Stimulated activated CD8-positive, alpha-beta memory T cell treated with anti-CD3 and anti-CD28 coated beads, Interleukin-7, amount 100 ng/mL, for 4 hours (primary cell): ENCODE data around the gene PLXNA4.
A peak's percentile ranks its signal among the peaks of the same experiment; 100 is the strongest.

Experiments used
- DNase-seq, 2 donors: peaks; one replicate each; pipeline ENCODE4 v3.0.0-alpha.2; 2020; ENCODE audit warnings: low read depth in 2 of 2

PLXNA4 gene

DNA sequence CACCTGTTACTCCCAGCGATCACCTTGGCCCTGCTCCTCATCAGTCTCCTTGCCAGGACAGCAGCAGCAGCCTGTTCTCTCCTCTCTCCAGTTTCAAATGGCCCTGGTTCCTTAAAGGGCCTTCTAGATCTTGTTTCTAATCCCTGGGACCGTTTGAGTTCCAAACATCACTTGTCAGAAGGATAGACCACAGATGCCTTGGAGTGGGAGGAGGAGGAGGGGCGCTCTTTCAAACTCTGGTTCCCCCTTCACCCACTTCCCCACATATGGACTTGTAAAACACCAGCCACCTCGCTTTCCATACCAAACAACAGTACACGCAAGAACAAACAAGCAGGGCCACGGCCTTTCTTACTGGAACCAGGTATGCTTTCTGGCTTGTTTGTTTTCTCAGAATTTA, 104.8 kb downstream of the PLXNA4 start:
- DNase-seq = no peak

DNA sequence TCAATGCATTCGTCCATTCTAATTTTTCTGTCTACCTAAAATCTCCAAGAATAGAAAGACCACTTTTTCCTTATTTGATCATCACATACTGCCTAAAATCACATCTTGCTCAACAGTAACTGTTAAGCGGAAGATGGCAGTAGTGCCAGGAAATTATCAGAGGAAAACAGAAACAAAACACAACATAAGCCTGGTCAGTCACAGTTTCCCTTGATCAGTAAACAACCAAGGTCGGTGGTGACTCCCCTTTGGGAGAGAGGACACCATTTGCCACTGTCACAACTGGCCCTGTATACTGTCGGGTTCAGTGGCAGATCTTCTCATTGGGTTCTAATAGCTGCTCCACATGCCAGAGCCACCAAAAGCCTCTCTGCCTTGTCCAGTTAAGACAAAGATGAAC, 106.6 kb downstream of the PLXNA4 start:
- no peak for DNase-seq

DNA sequence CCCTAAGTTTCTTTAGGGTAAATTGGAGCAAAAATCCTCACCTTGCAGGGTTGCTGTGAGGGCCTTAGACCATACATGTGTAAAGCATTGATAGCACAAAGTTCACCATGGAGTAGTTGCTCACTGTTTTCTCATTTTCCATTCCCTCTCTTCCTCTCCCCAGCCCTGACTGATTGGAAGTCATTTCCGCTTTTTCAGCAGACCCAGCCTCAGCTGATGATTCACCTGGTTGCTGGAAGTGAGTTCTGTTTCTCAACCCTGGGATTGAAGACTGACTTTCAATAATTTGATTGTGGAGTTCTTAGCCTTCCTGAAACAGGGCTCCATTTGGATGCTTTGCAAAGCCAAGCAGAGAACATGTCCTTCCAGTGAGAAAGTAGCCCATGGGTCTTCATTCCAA, 107.0 kb downstream of the PLXNA4 start:
- DNase-seq = no peak

DNA sequence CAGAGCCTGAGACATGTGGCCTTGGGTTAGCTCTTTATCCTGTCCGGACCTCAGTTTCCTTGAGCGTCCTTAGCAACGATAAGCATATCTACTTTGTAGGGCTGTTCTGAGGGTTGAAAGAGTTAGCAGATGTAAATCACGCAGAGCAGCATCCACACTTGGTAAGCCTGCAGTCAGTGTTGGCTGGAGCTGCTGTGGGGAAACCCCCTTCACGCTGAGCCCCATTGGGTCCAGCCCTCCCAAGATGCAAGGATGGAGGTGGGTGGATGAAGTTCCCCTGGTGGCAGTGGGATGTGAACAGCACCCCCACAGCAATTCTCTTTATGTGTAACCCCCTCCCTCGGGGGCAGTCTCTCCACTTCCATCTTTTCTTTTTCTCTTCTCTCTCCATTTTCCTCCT, 109.9 kb downstream of the PLXNA4 start:
- no peak for DNase-seq

DNA sequence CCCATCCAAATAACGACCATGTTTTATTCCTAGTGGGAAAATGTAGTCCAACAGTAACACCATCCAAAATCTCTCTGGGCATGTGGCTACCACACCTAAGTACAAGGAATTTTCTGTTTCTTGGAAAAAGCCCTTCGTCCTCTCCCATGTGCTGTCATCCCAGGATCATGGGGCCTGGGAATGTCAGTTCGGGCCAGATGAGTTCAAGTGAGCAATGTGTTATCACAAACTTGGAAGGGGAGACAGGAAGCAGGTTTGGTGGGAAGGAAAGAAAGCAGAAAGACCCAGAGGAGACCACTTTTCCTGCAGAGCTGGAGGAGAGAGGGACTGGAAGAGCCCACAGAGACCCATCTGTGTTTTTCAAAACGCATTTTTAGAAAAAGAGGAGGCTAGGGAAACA, 110.8 kb downstream of the PLXNA4 start:
- DNase-seq = no peak

DNA sequence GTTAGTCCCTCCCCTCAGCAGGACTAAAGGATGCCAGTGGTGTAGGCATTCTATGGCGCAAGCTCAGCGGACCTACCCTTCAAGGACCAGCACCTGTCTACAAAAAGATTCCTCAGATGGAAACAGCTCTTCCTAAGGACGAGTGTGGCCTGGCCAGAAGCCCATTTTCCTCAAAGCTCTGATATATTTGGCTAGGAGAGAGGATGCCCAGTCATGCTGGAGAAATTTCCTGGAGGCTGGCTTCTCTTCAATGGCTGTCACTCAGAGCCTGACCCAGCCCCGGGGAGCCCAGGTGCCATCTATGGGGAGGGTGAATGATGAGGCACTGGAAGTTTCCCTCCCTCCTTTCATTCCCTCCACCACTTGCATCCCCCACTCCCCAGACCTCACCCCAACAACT, 111.5 kb downstream of the PLXNA4 start:
- no peak for DNase-seq

DNA sequence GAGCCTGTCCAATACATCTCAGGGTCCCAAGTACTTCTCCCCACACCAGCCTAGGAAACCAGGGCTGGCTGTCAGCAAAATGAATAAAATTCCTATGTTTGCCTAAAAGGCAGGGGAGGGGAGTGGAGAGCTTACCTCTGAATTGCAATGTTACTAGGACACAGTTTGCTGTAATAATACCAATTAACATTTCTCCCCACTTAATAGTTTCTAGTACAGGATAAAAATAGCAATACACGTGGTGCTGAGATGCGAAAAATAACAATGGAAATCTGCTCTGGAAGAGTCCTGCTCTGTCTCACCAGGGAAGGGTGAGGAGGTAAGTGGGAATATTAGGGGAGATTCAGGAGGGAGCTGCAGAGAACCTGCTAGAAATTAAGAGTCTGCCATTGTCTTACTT, 112.3 kb downstream of the PLXNA4 start:
- no peak for DNase-seq

DNA sequence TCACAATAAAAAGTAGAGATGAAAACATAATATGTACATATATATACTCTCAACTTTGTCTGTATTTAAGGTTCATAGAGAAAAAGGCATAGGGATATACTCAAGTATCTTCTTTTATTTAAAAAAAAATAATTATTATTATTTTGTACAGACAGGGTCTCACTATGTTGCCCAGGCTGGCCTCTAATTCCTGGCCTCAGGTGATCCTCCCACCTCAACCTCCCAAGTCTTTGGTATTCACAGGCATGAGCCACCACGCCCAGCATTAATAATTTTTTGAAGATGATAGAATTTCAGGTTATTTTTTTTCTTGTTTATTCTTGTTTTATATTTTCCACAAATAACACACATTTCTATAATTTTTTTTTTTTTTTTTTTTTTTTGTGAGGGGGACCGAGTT, 113.8 kb downstream of the PLXNA4 start:
- no peak for DNase-seq

DNA sequence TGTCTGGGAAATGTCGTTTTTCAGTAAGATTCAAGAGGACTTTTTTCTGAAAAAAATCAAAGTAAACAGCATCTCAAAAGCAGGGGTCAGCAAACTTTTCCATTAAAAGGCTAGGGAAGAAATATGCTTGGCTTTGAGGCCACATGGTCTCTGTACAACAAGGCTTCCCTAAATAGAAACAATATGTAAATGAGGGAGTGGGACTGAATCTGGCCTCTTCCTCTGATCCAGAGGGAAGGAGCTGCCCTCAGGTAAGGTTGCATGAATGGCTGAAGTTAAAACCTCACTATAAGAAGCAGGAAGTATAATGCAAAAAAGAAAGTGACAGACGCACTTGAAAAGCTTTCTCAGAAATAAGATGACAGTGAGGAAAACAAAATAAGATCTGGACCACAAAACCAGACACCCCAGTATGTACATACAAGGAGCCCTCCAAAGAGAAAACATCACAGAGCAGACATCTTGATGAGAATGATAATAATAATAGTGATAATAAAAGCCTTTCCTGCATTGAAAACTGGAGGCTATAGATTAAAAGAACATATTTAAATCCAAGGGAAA, 115.2 kb downstream of the PLXNA4 start:
- no peak for DNase-seq

DNA sequence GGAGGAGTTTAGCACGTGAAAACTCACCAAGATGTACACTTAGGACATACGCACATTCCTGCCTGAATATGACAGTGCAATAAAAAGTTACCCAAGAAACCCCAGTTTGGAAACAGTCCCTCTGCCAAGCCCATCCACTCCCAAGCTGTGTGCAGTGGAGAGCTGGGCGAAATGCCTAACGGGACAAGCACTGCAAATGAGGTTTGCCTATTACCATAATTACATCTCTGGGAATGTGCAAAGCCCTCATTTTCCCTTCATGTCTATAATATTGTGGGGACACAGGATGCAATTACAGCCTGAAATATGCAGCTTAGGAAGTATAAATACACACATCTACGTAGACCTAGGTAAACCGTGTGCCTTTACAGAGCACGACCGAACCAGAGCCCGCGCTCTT, 117.5 kb downstream of the PLXNA4 start:
- DNase-seq = no peak

DNA sequence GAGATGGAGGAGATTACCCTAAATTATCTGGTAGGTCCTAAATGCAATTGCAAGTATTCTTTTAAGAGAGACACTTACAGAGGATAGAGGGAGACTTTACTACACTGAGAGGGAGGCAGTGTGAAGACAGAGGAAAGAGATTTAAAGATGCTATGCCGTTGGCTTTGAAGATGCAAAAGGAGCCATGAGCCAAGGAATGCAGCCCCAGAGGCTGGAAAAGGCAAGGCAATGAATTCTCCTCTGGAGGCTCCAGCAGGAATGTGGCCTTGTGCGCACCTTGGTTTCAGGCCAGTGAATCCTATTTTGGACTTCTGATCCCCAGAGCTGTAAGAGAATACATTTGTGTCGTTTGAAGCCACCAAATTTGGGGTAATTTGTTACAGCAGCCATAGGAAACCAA, 118.6 kb downstream of the PLXNA4 start:
- DNase-seq = no peak

DNA sequence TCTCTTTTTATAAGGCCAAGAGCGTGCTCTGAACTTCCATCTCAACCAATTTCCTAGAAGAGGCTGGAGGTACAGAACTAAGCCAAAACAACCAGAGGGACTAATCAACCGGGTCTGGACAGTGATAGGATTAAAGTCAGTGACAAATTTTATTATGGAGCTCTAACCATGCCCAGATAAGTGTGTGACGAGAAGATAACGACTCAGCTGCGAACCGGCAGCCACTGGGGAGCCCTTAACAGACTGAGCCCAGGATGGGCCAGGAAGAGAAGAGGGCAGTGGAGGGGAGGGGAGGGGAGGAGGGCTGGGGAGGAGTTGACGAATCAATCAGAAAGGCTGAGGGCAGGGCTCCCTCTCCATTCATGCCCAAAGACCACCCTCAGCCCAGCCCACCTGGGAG, 119.9 kb downstream of the PLXNA4 start:
- DNase-seq = no peak

DNA sequence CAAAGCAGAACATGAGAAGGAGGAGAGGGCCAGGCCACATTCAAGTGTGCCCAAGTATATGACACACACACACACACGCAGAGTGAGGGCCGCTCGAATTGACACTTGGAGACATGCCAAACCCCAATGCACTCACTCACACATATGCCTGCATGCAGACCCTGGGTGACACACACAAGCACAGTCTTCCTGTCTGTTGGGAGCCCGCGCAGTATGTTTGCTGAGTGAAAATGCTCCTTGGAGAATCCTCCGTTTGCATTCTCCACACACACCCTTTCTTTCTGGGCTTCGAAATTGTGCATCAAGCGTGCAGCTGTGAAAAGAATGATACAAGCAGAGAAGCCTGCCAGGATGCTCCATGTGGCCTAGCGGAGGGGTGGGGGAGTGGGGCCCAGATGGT, 120.9 kb downstream of the PLXNA4 start:
- peak; percentile 22 to 32 for DNase-seq

DNA sequence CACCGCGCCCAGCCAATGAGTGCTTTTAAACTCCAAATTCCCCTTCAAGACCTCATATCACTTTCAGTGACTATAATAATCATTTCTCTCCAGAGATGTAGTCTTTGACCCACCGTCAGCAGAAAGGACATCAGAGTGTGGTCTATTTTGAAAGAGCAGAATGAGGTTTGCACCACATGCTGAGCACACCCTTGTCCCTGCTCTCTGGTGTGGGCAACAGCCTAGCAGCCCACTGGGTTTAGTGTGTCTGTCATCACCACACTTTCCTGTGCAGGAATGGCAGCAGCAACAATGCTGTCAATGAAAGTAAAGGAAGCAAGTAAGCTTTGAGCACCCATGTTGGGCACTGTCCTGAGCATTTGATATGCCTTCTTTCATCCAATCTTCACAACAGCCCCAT, 122.4 kb downstream of the PLXNA4 start:
- no peak for DNase-seq

DNA sequence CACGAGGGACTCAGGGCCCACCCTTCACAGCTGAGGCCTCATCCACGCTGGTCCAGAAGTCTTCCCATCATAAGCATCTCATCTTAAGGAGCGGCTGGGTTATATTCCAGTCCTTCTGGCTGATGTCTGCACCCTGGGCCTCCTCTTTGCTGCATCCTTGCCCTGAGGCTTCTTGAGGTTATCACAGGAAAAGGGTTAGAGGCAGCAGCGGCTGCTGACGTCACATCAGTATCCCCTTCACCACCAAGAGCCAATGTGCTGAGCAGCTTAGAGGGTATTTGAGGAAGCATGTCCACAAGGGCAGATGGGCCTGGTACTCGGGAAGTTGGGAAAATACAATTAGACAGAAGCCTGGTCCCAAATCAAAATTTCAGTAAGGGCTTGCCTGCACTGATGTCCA, 125.1 kb downstream of the PLXNA4 start:
- DNase-seq = peak; percentile 20 to 43

DNA sequence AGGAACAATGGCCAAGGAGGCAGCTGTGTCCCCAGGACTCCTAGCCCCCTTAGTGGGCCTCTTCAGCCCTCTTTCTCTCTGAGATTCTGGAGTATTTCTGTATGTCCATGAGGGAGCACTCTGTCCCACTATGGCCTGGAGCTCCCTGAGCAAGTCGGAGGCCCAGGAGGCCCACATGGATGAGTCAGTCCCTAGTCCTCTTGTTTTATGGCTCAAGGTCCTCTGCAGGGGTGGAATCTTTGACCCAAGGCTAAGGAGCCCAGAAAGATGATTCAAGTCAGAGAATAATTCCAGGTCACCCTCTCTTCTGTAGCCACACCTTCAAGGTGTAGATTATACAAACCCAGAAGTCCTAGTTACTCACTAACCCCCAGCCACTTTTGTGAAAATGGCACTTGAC, 125.6 kb downstream of the PLXNA4 start:
- DNase-seq = no peak

DNA sequence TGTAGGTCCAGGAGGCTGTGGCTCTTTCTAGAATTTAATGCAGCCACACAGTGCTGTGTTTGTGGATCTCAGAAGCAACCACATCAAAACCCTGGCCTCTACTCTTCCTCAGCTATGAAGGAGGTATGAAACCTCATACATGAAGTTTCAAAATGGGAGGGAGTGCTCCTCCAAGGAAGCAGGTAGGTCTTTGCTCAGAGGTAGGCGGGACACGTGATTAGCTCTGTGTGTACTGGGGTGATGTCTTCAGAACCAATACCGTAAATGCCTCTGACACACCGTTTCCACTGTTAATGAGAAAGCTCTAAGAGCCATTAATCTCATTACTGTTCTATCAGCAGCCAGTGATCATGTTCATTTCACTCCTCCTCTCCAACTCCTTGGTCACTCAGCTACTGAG, 126.1 kb downstream of the PLXNA4 start:
- peak in 1 of 2 donors; percentile 20 for DNase-seq

DNA sequence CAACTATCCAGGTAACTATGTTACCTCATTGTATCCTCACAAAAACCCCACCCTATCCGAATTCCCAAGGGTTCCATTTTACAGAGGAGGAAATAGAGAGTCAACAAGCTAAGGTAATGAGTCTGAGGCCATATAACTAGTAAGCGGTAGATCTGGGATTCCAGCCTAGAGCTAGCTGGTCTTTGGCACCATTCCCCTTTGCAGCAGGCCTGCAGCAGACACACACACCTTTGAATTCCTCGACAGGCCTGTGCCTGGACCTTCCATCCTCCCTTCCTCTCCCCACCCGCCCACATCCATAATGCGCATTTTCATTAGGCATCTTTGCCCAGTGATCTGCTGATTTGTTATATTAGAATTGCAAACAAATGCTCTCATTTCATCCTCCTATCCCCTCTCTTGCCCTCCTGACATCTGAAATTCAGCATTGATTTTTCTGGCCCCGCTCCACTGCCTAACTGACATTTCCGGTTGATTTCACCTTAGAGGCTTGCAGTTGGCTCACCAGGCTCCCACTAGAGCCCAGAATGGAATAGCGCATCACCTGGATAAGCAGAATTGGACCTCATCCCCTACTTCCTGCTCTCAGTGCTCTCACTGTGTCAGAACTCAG, 129.5 kb downstream of the PLXNA4 start:
- DNase-seq = no peak

DNA sequence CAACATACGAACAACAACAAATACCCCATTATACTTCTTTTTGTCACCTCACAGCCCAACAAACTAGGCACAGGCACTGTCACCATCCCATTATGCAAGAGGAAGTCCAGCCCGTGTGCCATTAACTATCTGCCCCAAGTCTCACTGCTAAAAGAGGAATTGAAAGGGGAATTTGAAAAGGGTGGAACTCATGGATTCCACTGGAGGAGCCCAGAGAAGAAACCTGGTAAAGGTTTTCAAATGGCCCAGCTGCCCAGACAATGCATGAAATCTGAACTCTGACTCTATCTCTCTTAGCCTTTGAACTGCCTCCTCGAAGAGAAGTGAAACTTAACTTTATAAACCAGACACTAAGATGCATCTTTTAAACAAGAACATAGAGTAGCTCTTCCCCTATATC, 130.0 kb downstream of the PLXNA4 start:
- no peak for DNase-seq

DNA sequence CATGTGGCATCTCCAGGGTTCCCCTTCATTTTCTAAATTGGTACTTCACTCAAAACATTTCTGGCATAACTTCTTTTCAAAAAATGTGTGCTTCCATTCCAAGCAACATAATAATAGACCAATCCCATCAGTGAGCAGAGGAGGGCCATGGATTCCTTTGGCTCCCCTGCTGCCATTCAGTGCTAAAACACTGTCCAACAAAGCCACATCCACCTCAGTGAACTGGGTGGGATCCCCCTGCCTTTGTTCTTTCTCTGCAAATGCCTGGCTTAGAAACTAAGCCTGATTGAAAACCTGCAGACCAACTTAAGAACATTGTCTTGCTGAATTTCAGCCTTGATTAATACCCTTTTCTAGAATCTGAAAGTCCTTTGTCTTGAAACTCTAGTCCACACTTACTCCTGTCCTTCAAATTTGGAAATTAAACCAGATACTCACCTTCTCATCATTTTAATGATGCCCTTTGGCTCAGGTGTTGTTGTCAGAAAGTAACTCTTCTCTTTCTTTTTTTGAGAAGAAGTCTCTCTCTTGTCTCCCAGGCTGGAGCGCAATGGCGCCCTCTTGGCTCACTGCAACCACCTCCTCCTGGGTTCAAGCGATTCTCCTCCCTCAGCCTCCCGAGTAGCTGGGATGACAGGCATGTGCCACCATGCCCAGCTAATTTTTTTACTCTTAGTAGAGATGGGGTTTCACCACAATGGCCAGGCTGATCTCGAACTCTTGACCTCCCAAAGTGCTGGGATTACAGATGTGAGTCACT, 132.3 kb downstream of the PLXNA4 start:
- DNase-seq = no peak

DNA sequence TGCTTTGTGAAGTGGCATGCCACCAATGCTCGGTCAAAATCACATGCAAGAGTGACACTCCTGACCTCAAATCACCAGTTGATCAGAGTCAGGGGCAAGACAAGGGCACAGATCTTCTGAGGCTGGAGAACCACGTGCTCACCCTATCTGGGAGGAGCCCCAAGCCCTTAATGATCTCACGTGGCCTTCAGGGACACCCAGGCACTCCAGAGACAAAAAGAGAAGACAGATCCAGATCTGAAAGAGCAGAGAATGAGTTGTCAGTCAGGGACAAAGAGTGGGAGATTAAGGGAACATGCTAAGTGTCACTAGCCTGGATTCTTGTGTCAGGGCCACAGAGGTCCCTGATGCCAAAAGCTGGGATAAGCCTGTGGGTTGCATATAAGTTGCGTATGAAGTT, 134.3 kb downstream of the PLXNA4 start:
- no peak for DNase-seq

DNA sequence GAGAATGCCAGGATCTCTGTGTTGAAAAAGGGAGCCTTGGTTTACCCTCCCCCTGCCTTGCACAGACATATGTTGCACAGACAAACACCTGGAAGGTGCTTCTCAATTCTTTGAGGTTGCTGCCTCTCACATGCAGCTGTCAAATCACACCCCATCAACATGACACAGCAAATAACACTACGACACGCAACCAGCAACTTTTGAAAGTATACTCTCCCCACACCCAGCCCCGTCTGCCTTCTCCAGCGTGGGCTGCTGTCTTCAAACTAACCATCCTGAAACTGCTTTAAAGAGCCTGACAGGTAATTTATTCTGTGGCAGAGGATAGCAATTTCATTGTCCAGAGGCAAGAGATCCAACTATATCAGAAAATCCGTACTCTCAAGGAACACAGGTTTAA, 136.1 kb downstream of the PLXNA4 start:
- DNase-seq = no peak

DNA sequence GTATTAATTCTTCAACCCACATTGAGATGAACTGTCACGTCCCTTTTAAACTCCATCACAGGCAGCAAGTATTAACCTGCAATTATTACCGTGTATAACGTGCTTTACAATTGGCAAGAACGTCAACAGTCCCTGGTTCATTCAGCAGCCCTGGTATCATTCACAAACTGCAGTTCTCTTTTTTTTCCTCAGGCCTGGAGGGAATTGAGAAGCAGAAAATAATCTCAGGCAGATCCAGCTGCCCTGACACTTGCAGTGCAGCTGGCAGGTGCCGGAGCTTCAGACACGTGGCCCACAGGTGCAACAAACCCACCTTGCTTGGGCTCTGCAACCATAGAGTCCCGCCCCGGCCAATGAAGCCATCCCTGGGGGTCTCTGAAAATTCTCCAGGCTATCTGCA, 137.3 kb downstream of the PLXNA4 start:
- no peak for DNase-seq

DNA sequence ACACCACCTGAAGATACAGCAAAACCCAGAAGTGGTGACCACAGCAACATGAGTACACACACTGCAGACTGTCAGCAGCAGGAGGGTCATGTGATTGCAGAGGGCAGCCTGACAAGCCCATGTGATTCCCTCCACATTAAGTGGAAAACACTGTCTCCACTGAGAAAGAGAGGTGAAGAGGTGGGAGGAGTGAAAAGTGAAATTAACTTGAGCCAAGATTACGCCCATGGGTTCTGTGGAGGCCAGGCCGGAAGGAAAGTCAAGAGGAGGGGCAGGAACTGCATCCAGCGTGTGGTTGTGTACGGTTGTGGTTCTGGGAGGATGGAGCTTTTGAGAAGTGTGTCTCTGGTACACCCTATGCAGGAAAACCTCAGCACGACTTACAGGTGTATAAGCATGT, 138.5 kb downstream of the PLXNA4 start:
- DNase-seq = no peak
